ENCODE measurements around the gene CCDC34.

DNA sequence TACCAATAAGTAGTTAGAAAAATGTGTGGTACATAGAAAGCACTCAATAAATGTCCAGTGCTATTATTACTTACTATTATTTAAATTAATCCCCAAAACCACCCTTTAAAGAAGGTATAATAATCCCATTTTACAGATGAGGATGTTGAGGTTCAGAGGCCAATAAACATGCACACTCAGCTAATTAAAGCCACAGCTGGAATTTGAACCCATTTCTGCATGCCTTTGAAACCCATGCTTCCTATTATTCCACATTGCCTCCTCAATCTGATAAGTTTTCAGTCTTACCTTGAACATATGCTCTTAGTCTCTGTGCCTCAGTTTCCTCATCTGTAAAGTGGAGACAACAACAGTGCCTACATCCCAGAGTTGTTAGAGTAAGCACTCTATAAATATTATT lies 52.8 kb downstream of the CCDC34 start:
- TF ChIP-seq POLR2AphosphoS5 (IDR thresholded peaks at IDR 0.05; ENCODE audit: low read depth) (no peak), CREB1 (CRISPR knock-in tag; IDR thresholded peaks at IDR 0.05; ENCODE audit: low read depth) (no peak), EZH2phosphoT487 (IDR thresholded peaks at IDR 0.05; ENCODE audit: unreplicated experiment) (no peak), EZH2 (IDR thresholded peaks at IDR 0.05; ENCODE audit: low read depth, unreplicated experiment) (no peak), ZNF114 (CRISPR knock-in tag; IDR thresholded peaks at IDR 0.05) (no peak), JUNB (IDR thresholded peaks at IDR 0.05; ENCODE audit: unreplicated experiment) (no peak), ZNF331 (CRISPR knock-in tag; IDR thresholded peaks at IDR 0.05; ENCODE audit: low read depth) (no peak), STAT1 (IDR thresholded peaks at IDR 0.05; ENCODE audit: unreplicated experiment) (no peak), NANOG (IDR thresholded peaks at IDR 0.05; ENCODE audit: borderline replicate concordance) (no peak)
- TF ChIP-seq, protein P1, sequence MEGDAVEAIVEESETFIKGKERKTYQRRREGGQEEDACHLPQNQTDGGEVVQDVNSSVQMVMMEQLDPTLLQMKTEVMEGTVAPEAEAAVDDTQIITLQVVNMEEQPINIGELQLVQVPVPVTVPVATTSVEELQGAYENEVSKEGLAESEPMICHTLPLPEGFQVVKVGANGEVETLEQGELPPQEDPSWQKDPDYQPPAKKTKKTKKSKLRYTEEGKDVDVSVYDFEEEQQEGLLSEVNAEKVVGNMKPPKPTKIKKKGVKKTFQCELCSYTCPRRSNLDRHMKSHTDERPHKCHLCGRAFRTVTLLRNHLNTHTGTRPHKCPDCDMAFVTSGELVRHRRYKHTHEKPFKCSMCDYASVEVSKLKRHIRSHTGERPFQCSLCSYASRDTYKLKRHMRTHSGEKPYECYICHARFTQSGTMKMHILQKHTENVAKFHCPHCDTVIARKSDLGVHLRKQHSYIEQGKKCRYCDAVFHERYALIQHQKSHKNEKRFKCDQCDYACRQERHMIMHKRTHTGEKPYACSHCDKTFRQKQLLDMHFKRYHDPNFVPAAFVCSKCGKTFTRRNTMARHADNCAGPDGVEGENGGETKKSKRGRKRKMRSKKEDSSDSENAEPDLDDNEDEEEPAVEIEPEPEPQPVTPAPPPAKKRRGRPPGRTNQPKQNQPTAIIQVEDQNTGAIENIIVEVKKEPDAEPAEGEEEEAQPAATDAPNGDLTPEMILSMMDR (conservative IDR thresholded peaks at IDR 0.05; ENCODE audit: low read depth in 2 of 2) = no peak
- TF ChIP-seq, protein P2, sequence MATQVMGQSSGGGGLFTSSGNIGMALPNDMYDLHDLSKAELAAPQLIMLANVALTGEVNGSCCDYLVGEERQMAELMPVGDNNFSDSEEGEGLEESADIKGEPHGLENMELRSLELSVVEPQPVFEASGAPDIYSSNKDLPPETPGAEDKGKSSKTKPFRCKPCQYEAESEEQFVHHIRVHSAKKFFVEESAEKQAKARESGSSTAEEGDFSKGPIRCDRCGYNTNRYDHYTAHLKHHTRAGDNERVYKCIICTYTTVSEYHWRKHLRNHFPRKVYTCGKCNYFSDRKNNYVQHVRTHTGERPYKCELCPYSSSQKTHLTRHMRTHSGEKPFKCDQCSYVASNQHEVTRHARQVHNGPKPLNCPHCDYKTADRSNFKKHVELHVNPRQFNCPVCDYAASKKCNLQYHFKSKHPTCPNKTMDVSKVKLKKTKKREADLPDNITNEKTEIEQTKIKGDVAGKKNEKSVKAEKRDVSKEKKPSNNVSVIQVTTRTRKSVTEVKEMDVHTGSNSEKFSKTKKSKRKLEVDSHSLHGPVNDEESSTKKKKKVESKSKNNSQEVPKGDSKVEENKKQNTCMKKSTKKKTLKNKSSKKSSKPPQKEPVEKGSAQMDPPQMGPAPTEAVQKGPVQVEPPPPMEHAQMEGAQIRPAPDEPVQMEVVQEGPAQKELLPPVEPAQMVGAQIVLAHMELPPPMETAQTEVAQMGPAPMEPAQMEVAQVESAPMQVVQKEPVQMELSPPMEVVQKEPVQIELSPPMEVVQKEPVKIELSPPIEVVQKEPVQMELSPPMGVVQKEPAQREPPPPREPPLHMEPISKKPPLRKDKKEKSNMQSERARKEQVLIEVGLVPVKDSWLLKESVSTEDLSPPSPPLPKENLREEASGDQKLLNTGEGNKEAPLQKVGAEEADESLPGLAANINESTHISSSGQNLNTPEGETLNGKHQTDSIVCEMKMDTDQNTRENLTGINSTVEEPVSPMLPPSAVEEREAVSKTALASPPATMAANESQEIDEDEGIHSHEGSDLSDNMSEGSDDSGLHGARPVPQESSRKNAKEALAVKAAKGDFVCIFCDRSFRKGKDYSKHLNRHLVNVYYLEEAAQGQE (IDR thresholded peaks at IDR 0.05; ENCODE audit: unreplicated experiment) = no peak
- TF ChIP-seq, protein P3, sequence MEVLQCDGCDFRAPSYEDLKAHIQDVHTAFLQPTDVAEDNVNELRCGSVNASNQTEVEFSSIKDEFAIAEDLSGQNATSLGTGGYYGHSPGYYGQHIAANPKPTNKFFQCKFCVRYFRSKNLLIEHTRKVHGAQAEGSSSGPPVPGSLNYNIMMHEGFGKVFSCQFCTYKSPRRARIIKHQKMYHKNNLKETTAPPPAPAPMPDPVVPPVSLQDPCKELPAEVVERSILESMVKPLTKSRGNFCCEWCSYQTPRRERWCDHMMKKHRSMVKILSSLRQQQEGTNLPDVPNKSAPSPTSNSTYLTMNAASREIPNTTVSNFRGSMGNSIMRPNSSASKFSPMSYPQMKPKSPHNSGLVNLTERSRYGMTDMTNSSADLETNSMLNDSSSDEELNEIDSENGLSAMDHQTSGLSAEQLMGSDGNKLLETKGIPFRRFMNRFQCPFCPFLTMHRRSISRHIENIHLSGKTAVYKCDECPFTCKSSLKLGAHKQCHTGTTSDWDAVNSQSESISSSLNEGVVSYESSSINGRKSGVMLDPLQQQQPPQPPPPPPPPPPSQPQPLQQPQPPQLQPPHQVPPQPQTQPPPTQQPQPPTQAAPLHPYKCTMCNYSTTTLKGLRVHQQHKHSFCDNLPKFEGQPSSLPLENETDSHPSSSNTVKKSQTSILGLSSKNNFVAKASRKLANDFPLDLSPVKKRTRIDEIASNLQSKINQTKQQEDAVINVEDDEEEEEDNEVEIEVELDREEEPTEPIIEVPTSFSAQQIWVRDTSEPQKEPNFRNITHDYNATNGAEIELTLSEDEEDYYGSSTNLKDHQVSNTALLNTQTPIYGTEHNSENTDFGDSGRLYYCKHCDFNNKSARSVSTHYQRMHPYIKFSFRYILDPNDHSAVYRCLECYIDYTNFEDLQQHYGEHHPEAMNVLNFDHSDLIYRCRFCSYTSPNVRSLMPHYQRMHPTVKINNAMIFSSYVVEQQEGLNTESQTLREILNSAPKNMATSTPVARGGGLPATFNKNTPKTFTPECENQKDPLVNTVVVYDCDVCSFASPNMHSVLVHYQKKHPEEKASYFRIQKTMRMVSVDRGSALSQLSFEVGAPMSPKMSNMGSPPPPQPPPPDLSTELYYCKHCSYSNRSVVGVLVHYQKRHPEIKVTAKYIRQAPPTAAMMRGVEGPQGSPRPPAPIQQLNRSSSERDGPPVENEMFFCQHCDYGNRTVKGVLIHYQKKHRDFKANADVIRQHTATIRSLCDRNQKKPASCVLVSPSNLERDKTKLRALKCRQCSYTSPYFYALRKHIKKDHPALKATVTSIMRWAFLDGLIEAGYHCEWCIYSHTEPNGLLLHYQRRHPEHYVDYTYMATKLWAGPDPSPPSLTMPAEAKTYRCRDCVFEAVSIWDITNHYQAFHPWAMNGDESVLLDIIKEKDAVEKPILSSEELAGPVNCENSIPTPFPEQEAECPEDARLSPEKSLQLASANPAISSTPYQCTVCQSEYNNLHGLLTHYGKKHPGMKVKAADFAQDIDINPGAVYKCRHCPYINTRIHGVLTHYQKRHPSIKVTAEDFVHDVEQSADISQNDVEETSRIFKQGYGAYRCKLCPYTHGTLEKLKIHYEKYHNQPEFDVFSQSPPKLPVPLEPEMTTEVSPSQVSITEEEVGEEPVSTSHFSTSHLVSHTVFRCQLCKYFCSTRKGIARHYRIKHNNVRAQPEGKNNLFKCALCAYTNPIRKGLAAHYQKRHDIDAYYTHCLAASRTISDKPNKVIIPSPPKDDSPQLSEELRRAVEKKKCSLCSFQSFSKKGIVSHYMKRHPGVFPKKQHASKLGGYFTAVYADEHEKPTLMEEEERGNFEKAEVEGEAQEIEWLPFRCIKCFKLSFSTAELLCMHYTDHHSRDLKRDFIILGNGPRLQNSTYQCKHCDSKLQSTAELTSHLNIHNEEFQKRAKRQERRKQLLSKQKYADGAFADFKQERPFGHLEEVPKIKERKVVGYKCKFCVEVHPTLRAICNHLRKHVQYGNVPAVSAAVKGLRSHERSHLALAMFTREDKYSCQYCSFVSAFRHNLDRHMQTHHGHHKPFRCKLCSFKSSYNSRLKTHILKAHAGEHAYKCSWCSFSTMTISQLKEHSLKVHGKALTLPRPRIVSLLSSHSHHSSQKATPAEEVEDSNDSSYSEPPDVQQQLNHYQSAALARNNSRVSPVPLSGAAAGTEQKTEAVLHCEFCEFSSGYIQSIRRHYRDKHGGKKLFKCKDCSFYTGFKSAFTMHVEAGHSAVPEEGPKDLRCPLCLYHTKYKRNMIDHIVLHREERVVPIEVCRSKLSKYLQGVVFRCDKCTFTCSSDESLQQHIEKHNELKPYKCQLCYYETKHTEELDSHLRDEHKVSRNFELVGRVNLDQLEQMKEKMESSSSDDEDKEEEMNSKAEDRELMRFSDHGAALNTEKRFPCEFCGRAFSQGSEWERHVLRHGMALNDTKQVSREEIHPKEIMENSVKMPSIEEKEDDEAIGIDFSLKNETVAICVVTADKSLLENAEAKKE (CRISPR knock-in tag; IDR thresholded peaks at IDR 0.05) = no peak

All from GM23338 (cell line).